Upper lobe of right lung (tissue), 1 donor: ENCODE results near the gene GLIPR2. TPM values are rescaled to one million over a fixed set of nuclear protein-coding genes. Genes with fewer than 3 reads are reported as not detected.

Experiments used
- ATAC-seq: fragments of 200-7000 bp; cut with Tn5 transposase; one replicate; pipeline ENCODE4 v1.9.1; 2020; ENCODE audit warnings: mild to moderate bottlenecking, moderate library complexity
- DNase-seq: peaks from one replicate; pipeline ENCODE4 v3.0.0-alpha.2; 2020
- H3K27ac ChIP-seq: fragments of 200-600 bp; one replicate; pipeline ENCODE4 v1.8.0; 2022
- H3K27me3 ChIP-seq: fragments of 200-600 bp; one replicate; pipeline ENCODE4 v1.8.0; 2022; ENCODE audit warnings: mild to moderate bottlenecking
- H3K36me3 ChIP-seq: fragments of 200-600 bp; one replicate; pipeline ENCODE4 v1.8.0; 2022
- H3K4me1 ChIP-seq: fragments of 200-600 bp; one replicate; pipeline ENCODE4 v1.8.0; 2022
- H3K4me3 ChIP-seq: fragments of 200-600 bp; one replicate; pipeline ENCODE4 v1.8.0; 2022; ENCODE audit warnings: mild to moderate bottlenecking
- H3K9me3 ChIP-seq: fragments of 200-600 bp; one replicate; pipeline ENCODE4 v1.8.0; 2022
- CTCF ChIP-seq: fragments of 200-600 bp; IDR thresholded peaks from one replicate; pipeline ENCODE4 v1.8.0; 2022; ENCODE audit warnings: antibody characterized with exemption
- intact Hi-C: fragments of 100-400 bp; cut with DNase I; formaldehyde crosslinking; loops from one replicate; pipeline ENCODE4 v1.11.0; 2022
- total RNA-seq: library from RNA; stranded (reverse); fragmentation: NEBNext Ultra II Directional; extraction: Animal tissue kit (Norgen Biotek cat#: 25700); gene quantifications from one replicate; pipeline ENCODE4 v1.2.1, GENCODE V29; 2021
- donor health status: DM: no; HTN: yes; CAD: no; lungs with severe emphysema.

The GLIPR2 gene
- total RNA-seq, 1 donor from 2014 or later: 64.9 TPM

GRCh38 chr9:36163786-36164170 is 27.2 kb downstream of the GLIPR2 start:
- no peak overlapping the region for H3K4me3 ChIP-seq
- ATAC-seq: no peak
- no peaks in the 10 kb centered on the region for H3K36me3 ChIP-seq
- intact Hi-C loops: no loop called here
- no peak for DNase-seq
- H3K27ac ChIP-seq: peak overlapping the region; percentile 55
- H3K9me3 ChIP-seq: no peaks in the 10 kb centered on the region
- H3K4me1 ChIP-seq: peaks cover 28% of the 10 kb centered on the region
- H3K27me3 ChIP-seq: no peaks in the 10 kb centered on the region
- no peak for TF ChIP-seq CTCF

DNA sequence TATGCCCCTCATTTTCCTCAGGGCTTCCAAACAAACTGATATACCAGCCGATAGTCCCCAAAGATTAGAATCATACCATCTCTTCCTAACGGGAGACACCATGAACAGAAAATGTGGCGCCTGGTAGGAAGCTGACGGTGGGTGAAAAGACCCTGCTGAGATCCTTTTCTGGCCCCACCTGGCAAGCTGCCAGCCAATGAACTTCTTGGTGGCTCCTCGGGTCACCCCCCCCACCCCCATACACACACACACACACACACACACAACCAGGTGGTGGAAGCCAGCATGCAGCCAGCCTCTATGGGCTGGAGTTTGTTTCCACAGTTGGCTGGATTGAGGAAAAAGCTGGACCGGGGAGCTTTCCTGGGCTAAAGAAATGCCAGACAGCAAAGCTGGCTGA is 27.8 kb downstream of the GLIPR2 start:
- Histone ChIP-seq H3K27ac (peak overlapping the region; percentile 17), H3K4me1 (peaks cover 23% of the 10 kb centered on the region), H3K27me3 (no peaks in the 10 kb centered on the region), H3K9me3 (no peaks in the 10 kb centered on the region), H3K36me3 (no peaks in the 10 kb centered on the region), H3K4me3 (no peak overlapping the region)
- no peak for TF ChIP-seq CTCF
- DNase-seq (no peak), ATAC-seq (no peak)
- intact Hi-C loops: no loop called here

- Histone ChIP-seq H3K36me3 (no peaks in the 10 kb centered on the region), H3K4me3 (no peak overlapping the region), H3K9me3 (no peaks in the 10 kb centered on the region), H3K27ac (peak overlapping the region; percentile 17), H3K4me1 (peaks cover 23% of the 10 kb centered on the region), H3K27me3 (no peaks in the 10 kb centered on the region)
- DNase-seq: no peak
- no peak for TF ChIP-seq CTCF
- intact Hi-C loops: loop anchor here (5.0 kb wide), 1 partner anchor 63 kb away; no protein-coding TSS in a partner anchor
- ATAC-seq: no peak
Measured at GRCh38 chr9:36164989-36165388, 28.5 kb downstream of the GLIPR2 start.

- DNase-seq: no peak
- Histone ChIP-seq H3K27ac (peak overlapping the region; percentile 76), H3K9me3 (no peaks in the 10 kb centered on the region), H3K36me3 (no peaks in the 10 kb centered on the region), H3K27me3 (no peaks in the 10 kb centered on the region), H3K4me1 (peaks cover 23% of the 10 kb centered on the region), H3K4me3 (peak overlapping the region; percentile 51)
- no peak for TF ChIP-seq CTCF
- intact Hi-C loops: loop anchor here (5.0 kb wide), 1 partner anchor 63 kb away; no protein-coding TSS in a partner anchor
- no peak for ATAC-seq
Measured at GRCh38 chr9:36165826-36166167, 29.3 kb downstream of the GLIPR2 start.

DNA sequence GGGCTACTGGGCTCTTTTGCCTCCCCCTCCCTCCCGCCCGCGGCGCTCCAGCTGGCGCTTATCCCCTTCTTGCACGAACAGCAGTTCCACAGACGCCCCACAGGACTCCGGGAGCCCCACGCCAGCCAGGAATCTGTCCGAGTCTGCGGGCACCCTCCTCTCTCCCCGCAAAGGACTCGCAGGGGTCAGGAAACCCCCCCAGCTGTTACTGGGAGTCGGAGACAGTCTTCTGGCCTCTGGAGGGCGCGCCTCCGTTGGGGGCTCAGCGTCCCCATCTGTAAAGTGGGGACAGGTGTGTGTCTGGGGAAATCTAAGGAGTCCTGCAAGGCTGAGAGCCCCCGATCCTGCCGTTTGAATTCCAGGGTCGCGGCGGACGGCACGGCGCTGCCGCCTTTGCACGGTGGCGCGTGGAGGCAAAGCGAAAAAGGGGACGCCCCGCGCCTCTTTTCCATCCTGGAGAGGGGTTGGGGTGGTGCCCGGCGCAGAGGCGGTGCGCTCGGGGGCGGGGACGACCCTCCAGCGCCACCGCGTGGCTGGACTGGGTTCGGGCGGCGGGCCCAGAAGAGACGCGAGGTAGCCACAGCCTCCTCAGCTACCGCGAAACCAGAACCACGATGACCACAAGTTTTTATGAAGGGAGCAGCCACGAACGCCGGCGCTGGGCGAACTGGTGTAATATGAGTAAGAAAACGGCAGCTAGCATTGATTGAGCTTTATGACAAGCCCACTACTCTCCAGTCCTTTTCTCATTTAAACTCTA is 29.8 kb downstream of the GLIPR2 start:
- peak; percentile 93 for TF ChIP-seq CTCF
- intact Hi-C loops: loop anchor here (5.0 kb wide), 1 partner anchor 64 kb away; no protein-coding TSS in a partner anchor
- DNase-seq: peak; percentile 90
- Histone ChIP-seq H3K9me3 (no peaks in the 10 kb centered on the region), H3K4me3 (peak overlapping the region; percentile 51), H3K27me3 (no peaks in the 10 kb centered on the region), H3K27ac (peak overlapping the region; percentile 76), H3K36me3 (no peaks in the 10 kb centered on the region), H3K4me1 (peaks cover 23% of the 10 kb centered on the region)
- ATAC-seq: peak; percentile 98
